HG03139 (cell line): Measurements from ENCODE around the gene PGAM2.

Experiments used
- ATAC-seq: cut with Tn5 transposase; IDR thresholded peaks from one replicate; pipeline ENCODE4 v1.9.1; 2021; ENCODE audit not compliant: unreplicated experiment

Gene PGAM2

DNA sequence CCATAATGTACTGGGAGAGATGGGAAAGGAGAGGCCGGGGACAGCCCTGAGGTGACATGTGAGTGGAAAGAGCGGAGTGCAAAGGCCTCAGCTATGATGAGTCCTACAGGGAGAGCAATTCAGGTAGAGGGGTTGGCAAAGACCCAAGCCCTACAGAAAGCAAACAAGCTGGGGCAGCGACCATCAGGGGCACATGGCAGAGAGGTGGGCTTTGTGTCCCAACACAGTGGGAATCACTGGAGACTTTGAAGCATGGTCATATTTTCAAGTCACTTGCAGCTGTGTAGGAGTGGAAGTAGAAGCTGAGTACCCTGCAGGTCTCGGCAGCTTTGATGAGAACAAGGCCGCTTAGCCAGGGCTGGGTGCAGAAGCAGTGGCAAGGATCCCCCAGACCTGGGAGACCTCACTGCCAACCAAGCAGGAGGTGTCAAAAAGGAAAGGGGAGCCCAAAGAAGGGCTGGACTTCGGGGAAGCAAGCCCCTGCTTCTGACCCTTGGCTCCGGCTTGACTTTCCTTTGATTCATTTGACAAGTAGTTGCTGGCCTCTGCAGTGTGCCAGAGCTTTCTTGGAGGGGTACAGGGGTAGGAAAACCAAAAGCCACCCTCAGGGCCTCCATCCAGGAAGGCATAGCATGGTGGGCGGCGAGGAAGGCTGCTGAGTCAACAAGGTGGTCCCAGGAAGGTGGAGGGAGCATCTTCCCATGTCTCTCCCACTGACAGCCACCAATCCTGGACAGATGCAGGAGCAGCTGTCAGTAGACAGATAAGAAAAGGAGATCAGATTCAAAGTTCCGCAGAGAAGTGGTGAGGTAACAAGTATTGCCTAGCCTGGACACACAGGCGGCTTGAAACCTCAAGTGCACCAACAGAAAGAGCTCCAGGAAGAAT is 1.9 kb upstream of the PGAM2 start:
- ATAC-seq, result no peak

DNA sequence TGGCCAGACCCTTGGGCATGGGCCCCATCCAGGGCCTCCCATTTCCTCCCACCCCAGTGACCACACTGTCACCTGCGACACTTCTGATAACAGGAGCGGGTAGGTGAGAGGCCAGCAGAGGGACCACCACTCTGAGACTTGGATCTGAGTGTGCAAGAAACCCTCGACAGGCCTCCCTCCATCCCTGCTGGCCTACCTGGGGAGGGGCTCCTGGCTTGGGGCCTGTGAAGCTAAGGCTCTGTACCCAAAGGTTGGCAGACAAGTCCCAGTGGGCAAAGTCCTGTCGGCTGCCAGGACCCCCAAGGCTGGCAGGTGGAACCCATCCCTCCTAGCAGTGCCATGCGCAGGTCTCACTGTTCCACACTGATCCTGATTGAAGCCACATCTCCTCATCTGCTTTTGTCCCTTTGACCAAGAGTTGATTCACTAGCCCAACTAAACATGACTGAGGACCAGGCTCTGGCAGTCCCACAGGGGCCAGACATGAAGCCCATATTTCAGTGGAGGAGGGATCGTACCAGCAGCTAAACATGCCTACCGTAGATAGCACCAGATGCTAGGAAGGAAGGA is 1.2 kb upstream of the PGAM2 start:
- ATAC-seq, result no peak

DNA sequence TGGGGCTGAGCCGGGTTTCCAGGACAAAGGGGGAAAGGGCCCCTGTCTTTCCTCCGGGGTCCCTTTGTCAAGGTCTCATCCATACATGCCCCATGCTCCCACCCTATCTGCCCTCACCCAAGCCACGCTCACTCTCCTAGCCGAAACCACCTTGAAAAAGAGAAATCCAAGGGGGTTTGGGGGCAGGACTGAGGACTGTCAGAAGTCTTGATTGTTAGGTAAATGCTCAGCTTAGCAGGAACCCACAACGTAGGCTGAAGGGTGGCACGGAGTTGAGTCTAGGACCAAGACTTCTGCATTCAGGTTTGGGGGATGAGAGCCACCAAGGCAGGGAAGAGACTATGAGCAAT is 719 bp upstream of the PGAM2 start:
- ATAC-seq, result no peak

DNA sequence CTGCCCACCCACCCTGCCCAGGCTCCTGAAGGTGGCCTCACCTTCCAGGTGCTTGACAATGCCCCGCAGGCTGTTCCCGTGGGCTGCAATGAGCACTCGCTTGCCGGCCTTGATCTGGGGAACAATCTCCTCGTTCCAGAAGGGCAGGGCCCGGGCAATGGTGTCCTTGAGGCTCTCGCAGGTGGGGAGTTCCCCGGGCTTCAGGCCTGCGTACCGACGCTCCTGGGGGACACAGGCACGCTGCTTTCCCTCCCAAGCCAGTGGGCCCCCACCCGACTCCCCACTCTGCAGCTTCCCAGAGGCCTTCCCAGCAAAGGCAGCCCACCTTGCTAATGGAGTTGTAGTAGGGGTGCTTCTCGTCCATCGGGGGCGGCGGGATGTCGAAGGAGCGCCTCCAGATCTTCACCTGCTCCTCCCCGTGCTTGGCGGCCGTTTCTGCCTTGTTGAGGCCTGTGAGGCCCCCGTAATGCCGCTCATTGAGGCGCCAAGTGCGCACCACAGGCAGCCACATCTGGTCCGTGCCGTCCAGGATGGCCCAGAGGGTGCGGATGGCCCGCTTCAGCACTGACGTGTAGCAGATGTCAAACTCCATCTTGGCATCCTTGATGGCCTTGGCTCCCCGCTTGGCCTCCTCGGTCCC is 456 bp downstream of the PGAM2 start:
- no peak for ATAC-seq

DNA sequence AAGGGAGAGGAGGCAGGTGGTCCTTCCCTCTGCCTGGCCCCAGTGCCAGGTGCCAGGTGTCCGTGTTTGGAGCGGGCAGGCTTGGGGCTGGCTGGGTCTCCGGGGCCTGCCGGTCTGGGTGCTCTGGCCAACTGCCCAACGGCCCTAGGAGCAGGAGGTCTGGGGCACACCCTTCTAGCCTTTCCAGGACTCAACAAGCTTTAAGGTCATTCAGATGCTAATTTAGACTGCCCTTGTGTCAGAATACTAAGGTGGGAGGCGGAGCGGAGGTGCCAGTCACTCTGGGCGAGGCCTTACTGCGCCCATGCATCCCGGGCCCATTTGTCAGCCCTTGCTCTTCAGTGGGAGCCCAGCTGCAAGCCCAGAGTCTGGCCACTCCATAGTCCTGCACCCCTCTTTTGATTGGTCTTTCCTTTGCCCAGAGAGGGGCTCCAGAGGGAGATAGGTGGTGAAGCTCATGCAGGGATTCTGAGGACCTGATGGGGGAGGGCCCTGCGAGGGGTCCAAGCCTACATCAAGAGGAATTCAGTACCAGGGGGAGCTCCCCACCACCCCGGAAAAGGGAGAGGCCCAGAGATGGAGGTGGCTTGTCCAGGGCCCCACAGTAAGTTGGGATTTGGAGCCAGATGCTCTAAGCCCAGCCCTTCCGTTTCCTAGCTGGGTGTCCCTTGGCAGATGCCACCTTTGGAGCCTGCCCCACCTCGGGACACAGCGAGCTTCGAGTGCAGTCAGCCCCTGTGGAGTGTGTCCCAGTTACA is 1.3 kb downstream of the PGAM2 start:
- no peak for ATAC-seq

DNA sequence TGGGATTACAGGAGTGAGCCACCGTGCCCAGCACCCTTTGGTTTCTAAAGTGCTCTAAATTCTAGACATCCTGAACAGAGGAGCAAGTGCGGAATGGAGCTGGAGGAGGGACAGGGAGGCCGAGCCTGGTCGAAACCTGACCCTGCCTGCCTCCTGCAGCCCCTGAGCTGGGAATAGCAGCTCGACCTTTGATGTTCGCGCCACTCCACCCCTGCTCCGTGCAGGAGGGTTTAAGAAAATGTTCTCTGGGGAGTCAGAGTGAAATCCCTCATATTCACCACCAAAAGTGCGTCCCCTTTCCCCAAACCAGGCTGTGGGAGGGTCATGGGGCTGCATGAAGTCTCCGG is 1.8 kb downstream of the PGAM2 start:
- ATAC-seq, result no peak

DNA sequence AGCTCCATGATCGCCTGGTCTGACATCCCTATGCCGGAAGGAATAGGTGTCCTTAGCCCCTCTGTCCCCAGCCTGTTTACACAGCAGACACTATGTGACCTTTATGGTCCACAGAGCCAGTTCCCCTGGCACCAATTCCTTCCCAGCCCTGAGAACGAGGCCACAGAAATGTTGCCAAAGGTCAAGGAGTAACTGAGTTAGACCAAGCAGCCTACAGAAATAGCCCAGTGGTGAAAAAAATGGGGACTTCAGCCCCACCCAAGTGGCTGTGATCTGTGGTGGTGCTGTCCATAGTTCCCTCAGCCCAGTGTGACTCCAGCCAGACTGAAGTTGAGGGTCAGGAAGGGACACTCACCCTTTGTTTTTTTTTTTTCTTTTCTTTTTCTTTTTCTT is 2.5 kb downstream of the PGAM2 start:
- no peak for ATAC-seq

DNA sequence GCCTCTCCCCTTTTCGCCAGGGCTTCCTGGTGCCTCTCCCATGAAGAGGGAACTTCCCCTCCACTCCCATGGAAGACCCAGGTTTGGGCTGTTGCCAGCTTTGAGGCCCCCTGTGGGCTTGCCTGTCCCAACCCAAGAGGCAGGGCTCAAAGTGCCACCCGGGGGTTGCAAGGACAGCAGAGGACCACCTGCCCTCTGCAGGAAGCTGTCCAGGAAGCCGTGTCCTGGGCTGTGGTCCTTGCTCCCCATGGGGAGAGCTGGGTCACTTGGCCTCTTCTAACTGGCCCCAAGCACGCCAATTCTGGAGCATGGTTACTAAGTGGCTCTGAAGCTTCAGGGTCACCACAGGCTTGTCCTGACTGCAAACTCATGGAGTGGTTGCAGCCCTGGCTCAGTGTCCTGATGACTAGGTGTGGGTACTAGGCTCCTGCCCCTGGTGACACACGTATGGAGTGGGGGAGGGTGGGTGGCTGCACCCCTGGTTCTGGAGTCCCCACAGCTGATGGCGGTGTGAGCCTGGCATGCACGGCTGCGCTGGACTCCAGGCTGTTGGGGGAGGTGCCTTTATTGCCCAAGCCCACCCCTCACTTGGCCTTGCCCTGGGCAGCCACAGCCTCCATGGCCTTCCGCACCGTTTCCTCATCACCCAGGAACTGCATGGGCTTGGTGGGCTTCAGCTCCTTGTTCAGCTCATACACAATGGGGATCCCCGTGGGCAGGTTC is 3.0 kb downstream of the PGAM2 start:
- ATAC-seq, result no peak

DNA sequence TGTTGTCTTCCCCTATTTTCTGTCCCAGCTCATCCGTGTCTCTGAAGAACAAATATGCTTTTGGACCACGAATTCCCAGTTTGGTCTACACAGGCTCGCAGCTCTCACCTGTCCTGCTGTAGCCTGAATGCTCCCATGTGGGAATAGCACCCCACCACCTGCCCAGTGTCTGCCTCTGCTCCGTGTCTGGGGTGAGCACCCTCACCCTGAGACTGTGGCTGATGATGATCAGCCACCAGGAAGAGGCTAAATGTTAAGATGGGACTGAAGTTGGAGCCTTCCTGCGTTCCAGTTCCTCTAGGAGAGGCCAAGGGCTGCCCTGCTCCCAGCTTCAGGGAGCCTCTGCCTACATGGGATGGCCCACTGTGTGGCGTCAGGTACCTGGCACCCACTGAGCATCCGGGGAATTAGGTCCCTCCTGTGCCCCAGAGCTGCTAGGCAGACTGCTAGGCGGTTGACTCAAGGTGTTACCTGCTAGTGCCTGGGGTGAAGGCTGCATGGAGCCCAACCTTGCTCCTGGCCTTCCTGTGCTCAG is 3.7 kb downstream of the PGAM2 start:
- no peak for ATAC-seq

DNA sequence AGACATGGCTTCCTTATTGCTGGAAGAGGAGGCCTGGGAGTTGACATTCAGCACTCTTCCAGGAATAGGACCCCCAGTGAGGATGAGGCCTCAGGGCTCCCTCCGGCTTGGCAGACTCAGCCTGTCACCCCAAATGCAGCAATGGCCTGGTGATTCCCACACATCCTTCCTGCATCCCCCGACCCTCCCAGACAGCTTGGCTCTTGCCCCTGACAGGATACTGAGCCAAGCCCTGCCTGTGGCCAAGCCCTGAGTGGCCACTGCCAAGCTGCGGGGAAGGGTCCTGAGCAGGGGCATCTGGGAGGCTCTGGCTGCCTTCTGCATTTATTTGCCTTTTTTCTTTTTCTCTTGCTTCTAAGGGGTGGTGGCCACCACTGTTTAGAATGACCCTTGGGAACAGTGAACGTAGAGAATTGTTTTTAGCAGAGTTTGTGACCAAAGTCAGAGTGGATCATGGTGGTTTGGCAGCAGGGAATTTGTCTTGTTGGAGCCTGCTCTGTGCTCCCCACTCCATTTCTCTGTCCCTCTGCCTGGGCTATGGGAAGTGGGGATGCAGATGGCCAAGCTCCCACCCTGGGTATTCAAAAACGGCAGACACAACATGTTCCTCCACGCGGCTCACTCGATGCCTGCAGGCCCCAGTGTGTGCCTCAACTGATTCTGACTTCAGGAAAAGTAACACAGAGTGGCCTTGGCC is 4.3 kb downstream of the PGAM2 start:
- no peak for ATAC-seq

DNA sequence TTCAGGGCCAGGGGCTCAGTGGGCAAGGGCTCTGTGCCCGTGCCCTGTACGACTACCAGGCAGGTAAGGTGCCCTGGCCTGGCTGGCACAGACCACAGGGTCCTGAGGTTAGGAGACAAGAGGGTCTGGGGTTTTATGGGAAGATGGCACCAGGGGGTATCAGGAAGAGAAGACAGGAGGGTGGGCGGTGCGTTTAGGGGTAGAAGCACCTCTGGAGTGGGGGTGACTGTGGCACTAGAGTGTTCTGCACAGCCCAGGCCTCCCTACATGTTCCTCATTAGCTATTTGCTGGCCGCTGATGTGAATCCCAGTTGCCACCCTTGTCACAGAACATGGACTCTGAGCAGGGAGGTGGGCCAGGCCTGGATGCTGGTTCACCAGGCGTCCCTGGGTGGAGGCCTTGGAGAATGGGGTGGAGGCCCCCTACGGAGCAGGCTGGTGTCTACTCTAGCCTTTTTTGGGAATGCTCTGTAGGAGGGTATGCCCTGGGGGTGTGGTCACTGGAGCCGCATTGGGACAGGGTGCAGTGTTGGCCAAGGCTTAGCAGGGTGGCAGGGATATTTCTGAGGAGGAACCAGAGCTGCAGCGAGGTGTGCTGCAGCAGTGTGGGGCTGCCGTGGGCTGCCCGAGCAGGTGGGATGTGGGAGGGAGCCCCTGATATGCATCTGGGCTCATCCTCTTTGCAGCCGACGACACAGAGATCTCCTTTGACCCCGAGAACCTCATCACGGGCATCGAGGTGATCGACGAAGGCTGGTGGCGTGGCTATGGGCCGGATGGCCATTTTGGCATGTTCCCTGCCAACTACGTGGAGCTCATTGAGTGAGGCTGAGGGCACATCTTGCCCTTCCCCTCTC is 5.0 kb downstream of the PGAM2 start:
- ATAC-seq, result no peak

DNA sequence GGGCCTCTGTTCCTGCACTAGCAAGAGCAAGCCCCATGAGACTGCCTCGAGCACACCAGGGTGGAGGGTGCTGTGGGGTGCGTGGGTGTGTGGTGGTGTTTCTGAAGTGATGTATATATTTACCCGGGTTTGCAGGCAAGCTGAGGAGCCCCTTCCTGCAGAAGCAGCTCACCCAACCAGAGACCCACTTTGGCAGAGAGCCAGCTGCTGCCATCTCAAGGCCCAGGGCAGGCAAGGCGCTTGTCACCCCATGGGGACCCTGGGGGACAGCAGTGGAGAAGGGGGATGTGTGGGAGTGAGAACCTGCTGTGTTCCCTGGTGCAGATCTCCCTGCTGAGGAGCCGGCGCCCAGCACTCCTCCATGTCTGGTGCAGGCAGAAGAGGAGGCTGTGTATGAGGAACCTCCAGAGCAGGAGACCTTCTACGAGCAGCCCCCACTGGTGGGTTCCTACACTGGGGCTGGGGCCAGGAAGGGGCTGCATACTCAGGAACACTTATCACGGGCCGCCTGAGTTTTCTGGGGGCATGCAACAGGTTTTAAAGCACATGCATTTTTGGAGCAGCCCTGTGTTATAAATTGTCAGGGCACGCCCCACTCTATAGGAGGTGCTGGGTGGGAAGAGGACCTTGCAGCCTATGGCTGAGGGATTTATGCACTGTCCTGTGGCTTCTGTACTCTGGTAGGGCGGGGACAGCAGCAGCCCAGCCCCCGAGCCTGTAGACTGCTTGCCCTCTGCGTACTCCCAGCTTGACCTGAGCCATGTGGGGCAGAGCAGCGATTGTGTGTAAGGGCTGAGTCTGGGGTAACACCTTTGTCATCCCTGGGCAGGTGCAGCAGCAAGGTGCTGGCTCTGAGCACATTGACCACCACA is 5.9 kb downstream of the PGAM2 start:
- no peak for ATAC-seq

DNA sequence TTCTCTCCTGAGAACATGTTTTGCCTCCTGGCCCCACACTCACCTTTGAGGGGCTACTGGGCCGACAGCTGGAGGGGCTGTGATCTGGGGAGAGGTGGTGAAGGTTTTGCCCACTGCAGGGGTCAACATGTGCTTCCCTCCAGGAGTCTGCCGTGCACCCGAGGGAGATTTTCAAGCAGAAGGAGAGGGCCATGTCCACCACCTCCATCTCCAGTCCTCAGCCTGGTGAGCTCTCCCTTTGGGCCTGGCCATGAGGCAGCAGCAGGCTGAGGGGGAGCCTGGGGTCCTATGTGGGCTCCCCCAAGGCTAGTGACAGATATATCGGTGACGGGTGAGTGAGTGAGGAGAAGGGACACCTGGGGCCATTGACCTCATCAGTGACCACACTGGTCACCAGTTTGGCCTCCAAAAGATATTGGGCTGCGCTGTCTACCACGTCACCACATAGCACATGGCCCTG is 6.6 kb downstream of the PGAM2 start:
- ATAC-seq, result no peak

DNA sequence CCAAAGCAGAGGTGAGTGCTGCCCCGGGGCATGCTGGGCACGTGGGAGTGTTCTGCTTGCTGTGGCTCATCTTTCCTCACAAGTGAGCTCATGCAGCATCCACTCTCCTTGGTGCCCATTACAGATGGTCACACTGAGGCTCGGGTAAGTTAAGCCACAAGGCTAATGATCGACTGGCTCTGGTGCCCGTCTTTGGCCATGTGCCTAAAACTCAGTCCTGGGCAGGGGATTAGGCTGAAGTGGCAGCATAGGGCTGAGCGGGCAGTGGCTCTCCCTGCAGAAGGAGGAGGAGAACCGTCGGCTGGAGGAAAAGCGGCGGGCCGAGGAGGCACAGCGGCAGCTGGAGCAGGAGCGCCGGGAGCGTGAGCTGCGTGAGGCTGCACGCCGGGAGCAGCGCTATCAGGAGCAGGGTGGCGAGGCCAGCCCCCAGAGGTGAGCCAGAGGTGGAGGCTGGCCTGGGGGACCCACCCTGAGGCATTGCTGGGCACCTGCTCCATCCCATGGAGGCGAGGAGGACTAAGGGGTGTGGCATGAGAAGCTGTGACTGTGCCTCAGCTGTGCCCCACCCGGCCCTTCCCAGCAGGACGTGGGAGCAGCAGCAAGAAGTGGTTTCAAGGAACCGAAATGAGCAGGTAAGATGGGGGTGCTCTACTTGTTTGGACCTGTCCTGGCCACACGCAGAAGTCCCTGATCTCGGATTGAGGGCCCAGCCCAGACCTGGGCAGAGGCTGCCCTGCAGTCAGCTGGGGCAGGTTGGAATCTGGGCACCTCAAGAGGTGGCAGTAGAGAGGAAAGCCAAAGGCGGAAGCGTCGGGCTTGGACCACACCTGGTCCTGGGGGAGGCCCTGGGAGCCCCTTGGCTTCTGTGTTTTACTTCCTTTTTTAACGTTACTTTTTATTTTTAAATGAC is 7.3 kb downstream of the PGAM2 start:
- no peak for ATAC-seq

DNA sequence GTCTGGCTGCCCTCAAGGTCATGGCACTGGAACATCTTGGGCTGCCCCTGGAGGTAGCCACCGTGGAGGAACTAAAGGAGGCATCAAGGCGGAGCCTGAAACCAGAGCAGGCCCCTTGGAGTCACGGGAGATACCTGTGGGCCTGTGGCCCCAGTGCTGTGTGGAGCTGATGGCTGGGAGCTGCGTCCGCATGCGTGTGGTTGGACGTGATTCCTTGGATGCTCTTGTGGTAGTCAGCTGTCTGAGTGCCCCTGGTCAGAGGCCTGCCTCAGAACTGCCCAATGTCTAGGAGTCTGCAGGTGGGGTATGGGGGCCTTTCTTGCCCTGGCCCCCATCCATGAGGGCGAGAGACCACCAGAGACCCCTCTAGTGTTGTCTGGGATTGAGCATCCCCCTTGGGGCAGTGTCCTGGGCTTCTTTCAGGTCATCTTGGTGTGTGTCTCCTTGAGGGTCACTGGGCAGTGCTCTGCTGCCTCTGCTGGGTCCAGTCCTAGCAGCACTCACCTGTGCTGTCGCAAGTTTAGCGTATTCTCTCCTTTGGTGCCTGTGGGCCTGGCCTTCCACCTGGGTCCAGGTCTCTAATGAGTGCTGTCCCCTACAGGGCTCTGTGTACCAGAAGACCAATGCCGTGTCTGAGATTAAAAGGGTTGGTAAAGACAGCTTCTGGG is 8.1 kb downstream of the PGAM2 start:
- ATAC-seq, result no peak

DNA sequence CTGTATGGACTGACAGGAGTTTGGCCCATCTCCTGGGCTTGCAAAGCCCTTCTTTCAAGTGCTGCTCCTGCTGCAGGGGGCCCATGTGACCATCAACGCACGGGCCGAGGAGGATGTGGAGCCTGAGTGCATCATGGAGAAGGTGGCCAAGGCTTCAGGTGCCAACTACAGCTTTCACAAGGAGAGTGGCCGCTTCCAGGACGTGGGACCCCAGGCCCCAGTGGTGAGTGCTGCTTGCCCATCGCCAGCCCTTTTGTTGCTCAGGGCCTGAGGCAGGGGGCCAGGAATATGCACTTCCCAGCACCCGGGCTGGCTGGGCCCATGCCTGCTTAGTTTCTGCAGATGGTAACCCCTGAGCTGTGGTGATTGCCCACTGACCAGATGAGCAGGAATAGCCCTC is 8.7 kb downstream of the PGAM2 start:
- no peak for ATAC-seq
